ENCODE data around the gene MEP1A. TPM values are rescaled to one million over a fixed set of nuclear protein-coding genes. Genes with fewer than 3 reads are reported as not detected.

MEP1A gene
- total and polyA plus RNA-seq, 2 of the 13 experiments (the other 11 are each of a cell fraction or from before 2014, with no cell fraction given), result 0.24 to 0.83 TPM

DNA sequence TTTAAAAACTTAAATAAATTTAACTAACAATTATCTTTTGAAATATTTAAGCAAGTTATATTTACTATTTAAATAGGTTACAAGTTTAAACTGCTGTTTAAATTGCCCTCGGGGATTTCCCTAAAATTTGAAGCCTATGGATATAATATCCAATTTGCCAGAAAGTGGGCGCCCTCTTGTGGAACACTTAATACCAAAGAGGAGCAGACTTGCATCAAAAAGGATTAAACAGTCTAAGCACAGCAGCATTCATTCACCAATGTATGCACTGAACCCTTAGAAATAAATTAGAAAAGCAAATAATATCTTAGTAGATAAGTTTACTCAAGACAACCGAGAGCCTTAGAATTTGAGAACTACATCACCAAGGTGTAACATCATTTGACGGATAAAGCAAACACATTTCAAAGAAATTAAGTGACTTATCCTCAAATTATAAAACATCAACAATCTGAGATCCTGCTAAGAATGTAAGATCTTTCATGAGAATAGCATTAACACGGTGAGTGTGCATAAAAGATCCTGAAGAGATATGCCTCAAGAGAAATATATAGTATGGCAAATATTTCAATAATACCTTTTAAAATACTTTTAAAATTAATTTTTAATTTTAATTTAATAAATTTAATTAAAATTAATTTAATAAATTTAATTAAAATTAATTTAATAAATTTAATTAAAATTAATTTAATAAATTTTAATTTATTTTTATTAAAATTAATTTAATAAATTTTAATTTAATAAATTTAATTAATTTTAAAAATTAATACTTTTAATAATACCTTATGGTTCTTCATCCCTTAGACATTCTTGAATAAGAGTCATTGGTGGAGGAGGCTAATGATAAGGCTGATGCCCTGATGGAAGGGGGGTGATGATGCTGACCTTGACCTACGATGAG is 11.5 kb upstream of the MEP1A start (continued):
- TF ChIP-seq, protein P1, sequence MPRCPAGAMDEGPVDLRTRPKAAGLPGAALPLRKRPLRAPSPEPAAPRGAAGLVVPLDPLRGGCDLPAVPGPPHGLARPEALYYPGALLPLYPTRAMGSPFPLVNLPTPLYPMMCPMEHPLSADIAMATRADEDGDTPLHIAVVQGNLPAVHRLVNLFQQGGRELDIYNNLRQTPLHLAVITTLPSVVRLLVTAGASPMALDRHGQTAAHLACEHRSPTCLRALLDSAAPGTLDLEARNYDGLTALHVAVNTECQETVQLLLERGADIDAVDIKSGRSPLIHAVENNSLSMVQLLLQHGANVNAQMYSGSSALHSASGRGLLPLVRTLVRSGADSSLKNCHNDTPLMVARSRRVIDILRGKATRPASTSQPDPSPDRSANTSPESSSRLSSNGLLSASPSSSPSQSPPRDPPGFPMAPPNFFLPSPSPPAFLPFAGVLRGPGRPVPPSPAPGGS (CRISPR knock-in tag; IDR thresholded peaks at IDR 0.05), result no peak
- TF ChIP-seq IKZF4 (CRISPR knock-in tag; IDR thresholded peaks at IDR 0.05; ENCODE audit: borderline replicate concordance, low read depth, not compliant biosample characterization) (no peak), RAD21 (CRISPR knock-in tag; IDR thresholded peaks at IDR 0.05) (peak; percentile 50)

DNA sequence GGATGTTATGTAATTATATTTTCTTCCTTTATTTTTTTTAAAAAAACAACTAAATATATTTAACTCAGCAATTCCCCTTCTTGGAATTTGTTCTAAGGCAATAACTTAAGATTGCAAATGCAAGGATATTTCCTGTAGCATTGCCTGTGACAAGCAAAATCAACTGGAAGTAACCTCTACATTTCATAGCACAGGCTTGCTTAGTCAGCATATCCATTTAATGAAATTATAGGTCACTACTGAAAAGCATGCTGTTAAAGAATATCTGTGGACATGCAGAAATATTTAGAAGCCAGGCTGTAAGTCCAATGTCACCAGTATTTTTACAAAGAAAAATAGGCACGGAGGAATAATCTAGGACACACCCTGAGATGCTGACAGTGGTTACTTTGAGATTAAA is 8.7 kb upstream of the MEP1A start:
- no peaks in the 10 kb centered on the region for H3K9me3 ChIP-seq (ENCODE audit: low read length)
- TF ChIP-seq MAFK (conservative IDR thresholded peaks at IDR 0.05 in 1 of 2, IDR thresholded peaks at IDR 0.05 in 1 of 2; ENCODE audit: low read length in 2 of 2) (peak; percentile 88 to 91), MAFF (IDR thresholded peaks at IDR 0.05; ENCODE audit: low read depth, low read length) (peak; percentile 85)
- TF ChIP-seq, protein P2, sequence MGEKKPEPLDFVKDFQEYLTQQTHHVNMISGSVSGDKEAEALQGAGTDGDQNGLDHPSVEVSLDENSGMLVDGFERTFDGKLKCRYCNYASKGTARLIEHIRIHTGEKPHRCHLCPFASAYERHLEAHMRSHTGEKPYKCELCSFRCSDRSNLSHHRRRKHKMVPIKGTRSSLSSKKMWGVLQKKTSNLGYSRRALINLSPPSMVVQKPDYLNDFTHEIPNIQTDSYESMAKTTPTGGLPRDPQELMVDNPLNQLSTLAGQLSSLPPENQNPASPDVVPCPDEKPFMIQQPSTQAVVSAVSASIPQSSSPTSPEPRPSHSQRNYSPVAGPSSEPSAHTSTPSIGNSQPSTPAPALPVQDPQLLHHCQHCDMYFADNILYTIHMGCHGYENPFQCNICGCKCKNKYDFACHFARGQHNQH (CRISPR knock-in tag; IDR thresholded peaks at IDR 0.05), result no peak
- no TSS peak for BruUV-seq (replicated peaks)
- no peaks in the 10 kb centered on the region for H3K36me3 ChIP-seq (replicated peaks in 1 of 2; ENCODE audit: control insufficient read depth in 1 of 2, insufficient read depth in 2 of 2, low read length in 2 of 2)
- DNase-seq (ENCODE audit: low spot score) (no peak), FAIRE-seq (no peak), ATAC-seq (no peak)
- no peaks in the 10 kb centered on the region for H3K79me2 ChIP-seq (ENCODE audit: insufficient read depth, low read length)
- no peak overlapping the region for H3K9ac ChIP-seq (ENCODE audit: insufficient read depth, low read depth, low read length)
- H4K20me1 ChIP-seq (ENCODE audit: insufficient read depth, low read length), result no peaks in the 10 kb centered on the region
- H2AFZ ChIP-seq (ENCODE audit: low read length), result no peak overlapping the region
- intact Hi-C loops (cut with micrococcal nuclease; ENCODE audit: unreplicated experiment), result loop anchor here (5.0 to 10.0 kb wide), 2 partner anchors 100 to 208 kb away; partner anchors contain the start of gene TDRD6
- H3K4me1 ChIP-seq (ENCODE audit: insufficient read depth, low read length), result peaks cover 3% of the 10 kb centered on the region
- in situ Hi-C loops (cut with HindIII; ENCODE audit: extremely low pct_ligation_motif_present, low pct_unique_long_range_greater_than_20kb), result no loop called here
- POLR2A ChIA-PET, result no interaction called here
- no peak overlapping the region for H3K4me3 ChIP-seq (replicated peaks in 1 of 3; ENCODE audit: insufficient read depth in 1 of 3, low read depth in 2 of 3, low read length in 3 of 3)
- 82% methylated on average over 1 of the region's 1 CpG for WGBS (ENCODE audit: low lambda C conversion rate)
- no peak overlapping the region for H3K27ac ChIP-seq (ENCODE audit: extremely low read length, insufficient read depth, low read length)
- CTCF ChIA-PET (ENCODE audit: low intra/inter-chr PET ratio, low total read pairs), result no interaction called here
- no peaks in the 10 kb centered on the region for H3K27me3 ChIP-seq (ENCODE audit: control insufficient read depth in 1 of 2, insufficient read depth in 2 of 2, low read length in 2 of 2)
- H3K4me2 ChIP-seq (ENCODE audit: low read depth, low read length), result no peak overlapping the region

Measured in HepG2 (cell line).